ENCODE data around the gene HLA-DQB1. TPM values are rescaled to one million over a fixed set of nuclear protein-coding genes. Genes with fewer than 3 reads are reported as not detected.

The HLA-DQB1 gene
- total RNA-seq, 1 experiment from 2014 or later = 3.8 TPM

DNA sequence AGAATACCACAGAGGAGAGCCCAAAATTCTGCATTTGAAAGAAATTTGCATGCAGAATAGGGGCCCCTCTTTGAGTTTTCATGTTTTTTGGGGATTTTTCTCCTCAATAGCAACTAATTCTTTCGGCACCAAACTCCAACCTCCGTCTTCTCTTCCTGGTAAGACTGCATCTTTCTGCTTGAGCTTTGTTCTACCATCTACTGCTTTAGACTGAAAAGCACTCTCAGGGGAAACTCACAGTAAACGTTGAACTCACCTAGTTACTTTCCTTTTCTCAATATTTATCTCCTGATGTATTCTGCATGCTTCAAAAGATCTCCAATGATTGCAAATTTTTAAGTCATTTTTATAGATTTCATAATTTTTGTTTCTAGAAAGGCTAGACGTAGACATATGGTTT lies 36.9 kb upstream of the HLA-DQB1 start:
- no peaks in the 10 kb centered on the region for H3K9me2 ChIP-seq (ENCODE audit: insufficient read depth)
- no peaks in the 10 kb centered on the region for H4K20me1 ChIP-seq (ENCODE audit: insufficient read depth)
- no peak overlapping the region for H3K4me2 ChIP-seq
- CTCF ChIA-PET = no interaction called here
- H3F3A ChIP-seq (ENCODE audit: insufficient read depth, low read depth) = no peaks in the 10 kb centered on the region
- no peak overlapping the region for H3K4me3 ChIP-seq
- TF ChIP-seq, protein P1, sequence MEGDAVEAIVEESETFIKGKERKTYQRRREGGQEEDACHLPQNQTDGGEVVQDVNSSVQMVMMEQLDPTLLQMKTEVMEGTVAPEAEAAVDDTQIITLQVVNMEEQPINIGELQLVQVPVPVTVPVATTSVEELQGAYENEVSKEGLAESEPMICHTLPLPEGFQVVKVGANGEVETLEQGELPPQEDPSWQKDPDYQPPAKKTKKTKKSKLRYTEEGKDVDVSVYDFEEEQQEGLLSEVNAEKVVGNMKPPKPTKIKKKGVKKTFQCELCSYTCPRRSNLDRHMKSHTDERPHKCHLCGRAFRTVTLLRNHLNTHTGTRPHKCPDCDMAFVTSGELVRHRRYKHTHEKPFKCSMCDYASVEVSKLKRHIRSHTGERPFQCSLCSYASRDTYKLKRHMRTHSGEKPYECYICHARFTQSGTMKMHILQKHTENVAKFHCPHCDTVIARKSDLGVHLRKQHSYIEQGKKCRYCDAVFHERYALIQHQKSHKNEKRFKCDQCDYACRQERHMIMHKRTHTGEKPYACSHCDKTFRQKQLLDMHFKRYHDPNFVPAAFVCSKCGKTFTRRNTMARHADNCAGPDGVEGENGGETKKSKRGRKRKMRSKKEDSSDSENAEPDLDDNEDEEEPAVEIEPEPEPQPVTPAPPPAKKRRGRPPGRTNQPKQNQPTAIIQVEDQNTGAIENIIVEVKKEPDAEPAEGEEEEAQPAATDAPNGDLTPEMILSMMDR (conservative IDR thresholded peaks at IDR 0.05) = no peak
- no peaks in the 10 kb centered on the region for H3K4me1 ChIP-seq (replicated peaks; ENCODE audit: insufficient read depth)
- POLR2A ChIA-PET (ENCODE audit: unreplicated experiment) = no interaction called here
- peaks cover 16% of the 10 kb centered on the region; the same call in 1 of the 2 replicates for H3K27me3 ChIP-seq (ENCODE audit: insufficient read depth, low read depth)
- no peak overlapping the region for H2AFZ ChIP-seq
- BruUV-seq (replicated peaks) = no TSS peak
- H3K9me3 ChIP-seq (ENCODE audit: insufficient read depth, low read depth) = no peaks in the 10 kb centered on the region
- H3K27ac ChIP-seq = no peak overlapping the region
- no peaks in the 10 kb centered on the region for H3K36me3 ChIP-seq (ENCODE audit: low read depth)
- intact Hi-C loops (cut with micrococcal nuclease; ENCODE audit: unreplicated experiment) = loop anchor here (5.0 to 10.0 kb wide), 2 partner anchors 91 to 164 kb away; no protein-coding TSS in a partner anchor
- DNase-seq = no peak
- no peaks in the 10 kb centered on the region for H3K79me2 ChIP-seq (ENCODE audit: low read depth)

DNA sequence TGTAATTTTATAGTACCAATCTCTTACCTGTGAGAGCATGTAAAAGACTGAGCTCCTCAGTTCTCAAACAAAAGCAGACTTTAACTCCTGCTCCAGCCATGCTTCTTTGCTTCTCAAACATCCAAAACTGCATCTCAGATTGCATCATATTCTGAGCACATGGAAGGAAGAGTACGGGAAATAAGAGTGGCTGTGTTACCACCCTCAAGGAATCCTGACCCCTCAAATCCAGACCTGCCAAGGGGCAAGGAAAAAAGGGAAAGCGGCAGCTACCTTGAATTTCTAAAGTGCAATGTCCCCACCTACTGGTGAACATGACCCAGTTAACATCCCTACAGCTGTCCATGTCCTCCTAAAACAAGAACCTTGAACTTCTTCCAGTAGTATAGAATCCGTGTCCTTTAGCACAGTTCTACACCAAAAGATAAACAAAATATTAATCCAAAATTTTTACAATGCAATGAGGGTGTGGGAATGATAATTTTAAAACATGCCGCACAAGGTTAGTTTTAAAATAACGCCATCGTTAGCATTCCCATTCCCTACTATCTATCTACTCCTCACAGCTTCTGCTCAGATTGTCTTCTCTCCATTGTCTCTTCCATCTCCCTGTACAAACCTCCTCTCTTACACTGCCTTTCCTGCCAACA lies 34.1 kb upstream of the HLA-DQB1 start:
- peak; percentile 32 to 50 for DNase-seq
- Histone ChIP-seq H3K4me2 (no peak overlapping the region), H3K9me3 (ENCODE audit: insufficient read depth, low read depth) (no peaks in the 10 kb centered on the region), H4K20me1 (ENCODE audit: insufficient read depth) (no peaks in the 10 kb centered on the region), H3K27ac (no peak overlapping the region), H3K9me2 (ENCODE audit: insufficient read depth) (no peaks in the 10 kb centered on the region), H3K27me3 (ENCODE audit: insufficient read depth, low read depth) (0 out of 2 replicates have a peak, but pooled peaks cover 8% of the 10 kb centered on the region), H3F3A (ENCODE audit: insufficient read depth, low read depth) (no peaks in the 10 kb centered on the region), H2AFZ (no peak overlapping the region), H3K4me1 (replicated peaks; ENCODE audit: insufficient read depth) (no peaks in the 10 kb centered on the region), H3K4me3 (no peak overlapping the region), H3K79me2 (ENCODE audit: low read depth) (no peaks in the 10 kb centered on the region), H3K36me3 (ENCODE audit: low read depth) (no peaks in the 10 kb centered on the region)
- intact Hi-C loops (cut with micrococcal nuclease; ENCODE audit: unreplicated experiment) = loop anchor here (2.0 to 10.0 kb wide), 4 partner anchors 94 to 456 kb away; no protein-coding TSS in a partner anchor
- ChIA-PET CTCF (interaction anchor here (0.6 to 0.8 kb wide), 4 partner anchors 48 to 464 kb away, joined by 3 to 6 read pairs (median 4); no protein-coding TSS in a partner anchor), POLR2A (ENCODE audit: unreplicated experiment) (no interaction called here)
- TF ChIP-seq, protein P1 (conservative IDR thresholded peaks at IDR 0.05) = peak; percentile 70
- no peak for TF ChIP-seq EZH2 (IDR thresholded peaks at IDR 0.05; ENCODE audit: low read depth)
- BruUV-seq (replicated peaks) = no TSS peak

DNA sequence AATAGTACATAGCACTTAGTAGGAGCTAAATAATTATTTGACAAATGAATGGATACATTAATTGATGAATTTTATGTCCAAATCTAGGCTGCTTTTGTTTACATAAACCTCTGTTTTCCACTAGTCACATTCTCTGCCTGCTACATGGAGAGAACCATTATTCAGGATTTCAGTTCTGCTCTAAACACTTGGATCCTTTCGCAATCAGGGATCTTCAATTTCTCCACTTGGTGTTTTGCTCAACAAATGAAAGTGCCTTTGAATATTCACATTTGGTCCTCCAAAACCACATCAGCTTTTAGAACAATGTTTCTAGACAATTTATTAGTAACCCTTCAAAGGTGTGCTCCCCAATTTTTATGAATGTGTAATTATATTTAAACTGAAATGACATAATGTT lies 30.6 kb upstream of the HLA-DQB1 start:
- Histone ChIP-seq H3K36me3 (ENCODE audit: low read depth) (no peaks in the 10 kb centered on the region), H3K9me3 (ENCODE audit: insufficient read depth, low read depth) (no peaks in the 10 kb centered on the region), H3K27me3 (ENCODE audit: insufficient read depth, low read depth) (0 out of 2 replicates have a peak, but pooled peaks cover 3% of the 10 kb centered on the region), H3F3A (ENCODE audit: insufficient read depth, low read depth) (no peaks in the 10 kb centered on the region), H3K4me1 (replicated peaks; ENCODE audit: insufficient read depth) (no peaks in the 10 kb centered on the region), H4K20me1 (ENCODE audit: insufficient read depth) (no peaks in the 10 kb centered on the region), H3K27ac (no peak overlapping the region), H3K4me3 (no peak overlapping the region), H3K4me2 (no peak overlapping the region), H3K9me2 (ENCODE audit: insufficient read depth) (no peaks in the 10 kb centered on the region), H3K79me2 (ENCODE audit: low read depth) (no peaks in the 10 kb centered on the region), H2AFZ (no peak overlapping the region)
- intact Hi-C loops (cut with micrococcal nuclease; ENCODE audit: unreplicated experiment) = no loop called here
- no peak for DNase-seq
- no peak for TF ChIP-seq EZH2 (IDR thresholded peaks at IDR 0.05; ENCODE audit: low read depth)
- TF ChIP-seq, protein P1 (conservative IDR thresholded peaks at IDR 0.05) = no peak
- ChIA-PET CTCF (no interaction called here), POLR2A (ENCODE audit: unreplicated experiment) (interaction anchor here (0.6 kb wide), 1 partner anchor 287 kb away, joined by 3 read pairs; no protein-coding TSS in a partner anchor)
- no TSS peak for BruUV-seq (replicated peaks)
